ENCODE data around the gene DNAAF1.
"Not testable (repeated sequence)": the region's sequence is repeated elsewhere in the genome, so short reads cannot be mapped to it uniquely, and the experiment has no call there.

DNAAF1 gene

DNA sequence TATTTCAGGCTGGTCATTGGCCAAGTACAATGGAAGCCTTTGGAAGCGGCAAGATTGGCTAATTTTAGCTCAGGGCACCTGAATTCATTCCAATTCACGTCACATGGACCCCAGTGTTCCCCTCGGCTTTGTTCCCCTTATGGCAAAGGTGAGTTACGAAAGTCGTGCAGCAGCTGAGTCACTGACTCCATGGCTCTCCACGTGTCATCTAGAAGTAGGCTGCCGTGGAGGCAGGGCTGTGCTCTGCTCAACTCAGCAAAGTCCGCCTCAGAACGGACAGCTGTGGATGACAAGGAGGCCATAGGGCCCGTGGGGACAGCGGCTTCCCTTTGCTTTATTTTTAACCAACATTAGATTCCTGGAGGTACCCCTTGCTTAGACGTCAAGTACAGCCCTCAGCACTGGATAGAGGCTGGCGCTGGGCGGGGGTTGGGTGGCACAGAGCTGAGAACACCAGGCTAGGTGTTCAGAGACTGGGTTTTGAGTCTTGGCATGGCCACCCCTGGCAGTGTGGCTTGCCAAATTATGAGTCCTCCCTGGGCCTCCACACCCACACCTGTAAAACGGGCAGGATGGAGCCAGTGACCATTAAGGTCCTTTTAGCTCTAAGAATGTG, 69.5 kb downstream of the DNAAF1 start:
- no peak for FAIRE-seq

DNA sequence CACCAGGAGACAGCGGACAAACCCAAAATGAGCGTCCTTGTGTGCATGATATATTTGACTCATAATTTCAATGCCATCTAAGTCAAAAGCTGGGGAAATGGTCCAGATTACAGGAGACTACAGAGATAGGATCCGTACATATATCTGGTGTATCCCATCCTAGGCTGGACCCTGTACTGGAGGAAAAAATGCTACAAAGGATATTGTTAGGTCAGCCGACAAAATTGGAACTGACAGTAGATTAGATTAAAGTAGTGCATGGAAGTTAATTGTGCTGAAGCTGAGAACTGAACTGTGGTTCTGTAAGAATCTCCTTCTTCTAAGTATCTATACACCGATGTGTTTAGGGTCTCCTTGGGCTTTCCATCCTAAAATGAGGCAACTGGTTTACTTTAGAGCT, 70.4 kb downstream of the DNAAF1 start:
- no peak for FAIRE-seq

DNA sequence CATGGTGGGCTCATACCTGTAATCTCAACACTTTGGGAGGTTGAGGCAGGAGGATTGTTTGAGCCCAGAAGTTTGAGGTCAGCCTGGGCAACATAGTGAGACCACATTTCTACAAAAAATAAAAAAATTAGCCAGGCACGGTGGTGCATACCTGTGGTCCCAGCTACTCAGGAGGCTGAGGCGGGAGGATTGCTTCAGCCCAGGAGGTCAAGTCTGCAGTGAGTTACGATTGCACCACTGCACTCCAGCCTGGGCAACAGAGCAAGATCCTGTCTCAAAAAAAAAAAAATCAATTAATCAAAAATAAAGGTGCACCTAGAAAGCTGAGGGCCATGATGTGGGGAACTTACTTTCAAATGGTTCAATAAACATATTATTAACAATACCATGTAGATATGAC, 71.0 kb downstream of the DNAAF1 start:
- not testable (repeated sequence) for FAIRE-seq

DNA sequence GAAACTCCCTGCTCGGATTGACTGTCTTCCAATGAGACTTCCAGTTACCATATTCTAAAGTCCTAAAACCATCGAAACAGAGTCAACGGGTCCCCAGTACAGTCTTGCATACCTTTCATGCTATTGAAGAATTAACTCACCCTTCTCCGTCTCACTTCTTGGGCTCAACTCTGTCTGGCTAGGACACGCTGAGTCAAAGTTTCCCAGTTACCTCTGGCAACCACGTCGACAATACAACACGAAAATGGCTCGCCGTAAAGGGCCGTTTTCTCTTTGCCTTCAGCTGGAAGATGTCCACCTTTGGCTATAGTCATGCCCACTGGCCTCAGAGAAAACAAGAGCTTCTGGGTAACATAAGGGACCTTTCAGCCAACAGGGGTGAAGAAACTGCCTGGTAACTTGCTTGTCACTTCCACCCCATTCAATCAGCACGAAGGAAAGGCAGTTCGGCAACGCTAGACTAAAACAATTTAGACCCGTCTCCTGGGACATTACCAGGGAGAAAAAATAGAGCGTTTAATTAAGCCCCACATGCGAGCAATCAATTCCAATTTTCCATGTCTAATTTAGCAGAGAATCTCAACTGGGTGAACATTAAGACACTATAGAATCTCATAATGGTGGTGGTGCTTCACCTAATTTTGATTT, 73.2 kb downstream of the DNAAF1 start:
- FAIRE-seq: no peak

DNA sequence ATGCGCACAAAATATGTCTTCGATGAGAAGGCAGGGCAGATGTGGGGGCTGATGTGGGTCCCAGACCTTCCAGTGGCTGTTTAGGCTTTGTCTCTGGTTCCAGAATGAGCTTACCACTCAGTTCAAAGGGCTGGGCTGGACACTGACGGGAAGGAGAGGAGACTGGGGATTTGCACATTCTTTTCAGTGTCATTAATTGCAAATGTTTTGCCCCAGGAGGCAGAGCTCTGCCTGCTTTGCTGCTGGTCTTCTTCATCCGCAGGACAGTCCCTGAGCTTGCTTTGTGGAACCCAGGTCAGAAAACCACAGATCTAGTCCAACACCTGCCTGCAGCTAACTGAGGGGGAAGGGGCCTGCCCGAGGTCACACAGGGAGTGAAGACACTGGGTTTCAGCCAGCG, 73.8 kb downstream of the DNAAF1 start:
- FAIRE-seq: no peak

DNA sequence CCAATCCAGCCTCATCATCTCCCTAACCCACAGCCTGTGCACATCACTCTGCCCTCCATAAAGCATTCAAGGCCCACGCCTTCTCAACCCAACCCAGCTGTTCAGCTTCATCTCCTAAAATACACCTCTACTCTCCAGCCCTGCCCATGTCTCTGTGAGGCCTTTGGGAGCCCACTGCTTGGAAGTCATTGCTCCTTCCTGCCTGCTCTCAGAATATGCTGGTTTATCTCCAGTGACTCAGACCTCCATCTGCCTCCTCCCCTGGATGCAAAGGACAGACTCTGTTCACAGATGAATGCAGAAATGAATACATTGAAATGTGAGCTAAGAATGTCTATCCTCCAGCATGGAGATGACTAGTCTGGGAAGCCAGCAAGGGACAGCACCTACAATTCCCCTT, 75.7 kb downstream of the DNAAF1 start:
- FAIRE-seq: no peak

DNA sequence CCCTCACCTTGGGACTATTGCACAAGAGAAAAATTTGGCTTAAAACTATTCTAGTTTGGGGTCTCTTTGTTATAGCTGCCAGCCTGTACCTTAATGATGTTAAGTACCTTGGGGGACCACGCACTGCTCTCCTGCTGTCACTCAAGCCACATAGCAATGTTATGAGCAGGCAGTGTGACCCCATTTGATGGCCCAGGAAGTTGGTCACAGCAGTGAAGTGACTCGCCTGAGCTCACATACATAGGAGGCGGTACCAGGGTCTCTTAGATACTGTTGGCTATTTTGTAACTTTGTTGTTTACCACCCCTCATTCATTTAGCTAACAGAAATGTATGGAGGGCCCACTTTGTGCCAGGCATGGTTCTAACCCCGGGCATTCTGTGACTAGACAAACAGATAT, 78.3 kb downstream of the DNAAF1 start:
- FAIRE-seq: no peak

DNA sequence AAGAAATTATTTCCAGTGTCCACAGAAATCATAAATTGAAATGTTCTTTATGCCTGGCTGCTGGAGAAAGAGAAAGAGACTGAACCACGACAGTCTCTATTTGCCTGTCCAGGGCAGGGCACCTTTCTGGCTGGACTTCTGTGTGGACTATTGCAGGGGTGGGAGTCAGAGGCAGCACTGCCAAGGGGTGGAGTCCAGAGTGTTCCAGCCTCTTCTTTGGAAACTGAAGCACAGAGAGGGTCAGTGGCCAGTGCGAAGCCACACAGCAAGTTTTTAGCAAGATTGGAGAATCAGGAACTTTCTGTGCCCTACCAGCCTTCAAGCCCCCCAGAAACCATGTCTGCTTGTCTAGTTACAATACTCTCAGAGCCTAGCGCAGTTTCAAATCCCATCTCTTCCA, 79.4 kb downstream of the DNAAF1 start:
- no peak for FAIRE-seq

DNA sequence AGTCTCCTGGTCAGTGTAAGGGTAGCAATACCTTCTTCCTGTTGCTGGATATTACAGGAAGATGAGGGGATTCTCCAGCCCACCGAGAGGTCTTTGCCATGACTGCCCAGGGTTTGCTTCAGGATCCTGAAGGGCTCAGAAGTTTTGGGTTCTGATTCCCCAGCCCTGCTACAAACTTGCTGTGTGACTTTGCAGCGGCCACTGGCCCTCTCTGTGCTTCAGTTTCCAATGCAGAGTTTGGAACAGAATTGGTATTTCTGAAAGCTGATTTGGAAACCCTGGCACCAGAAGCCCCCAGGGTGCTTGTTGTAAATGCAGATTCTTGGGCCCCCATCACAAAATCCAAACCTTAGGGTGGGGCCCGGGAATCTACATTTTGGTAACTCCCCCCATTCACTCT, 80.0 kb downstream of the DNAAF1 start:
- FAIRE-seq: no peak

DNA sequence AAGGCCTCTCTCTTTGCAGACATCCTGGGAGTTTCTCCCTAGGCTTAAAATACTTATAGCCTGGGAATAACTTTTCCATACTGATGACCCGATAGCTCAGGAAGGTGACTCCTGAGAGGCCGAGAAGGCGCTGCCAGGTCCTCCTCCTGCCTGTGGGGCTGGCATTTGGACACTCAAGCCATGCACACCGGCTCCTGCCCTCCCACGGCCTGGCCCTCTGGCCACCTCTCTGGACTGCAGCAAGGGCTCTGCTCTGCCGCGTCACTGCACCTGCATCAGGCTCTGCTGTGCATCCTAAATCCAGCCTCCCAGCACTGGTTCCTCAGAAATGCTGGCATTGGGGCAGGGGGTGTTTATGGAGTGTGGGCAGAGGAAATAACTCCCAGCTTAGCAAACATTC, 80.5 kb downstream of the DNAAF1 start:
- FAIRE-seq: no peak

DNA sequence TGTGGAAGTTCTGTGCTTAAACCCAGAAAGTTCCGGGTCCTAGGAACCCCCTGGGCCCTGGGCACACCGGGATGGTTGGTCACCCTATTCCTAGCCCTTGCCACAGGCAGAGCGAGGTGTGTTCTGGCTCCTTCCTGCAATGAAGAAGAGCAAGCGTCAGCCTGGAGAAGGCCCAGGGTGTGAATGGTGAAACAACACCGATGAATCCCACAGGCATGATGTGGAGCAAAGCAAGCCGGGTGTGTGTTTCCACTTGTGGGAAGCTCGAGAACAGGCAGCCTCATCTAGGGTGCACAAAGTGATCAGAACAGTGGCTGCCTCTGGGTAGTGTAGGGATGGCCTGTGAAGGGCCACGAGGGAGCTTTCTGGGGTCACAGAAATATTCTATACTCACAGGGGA, 80.9 kb downstream of the DNAAF1 start:
- no peak for FAIRE-seq

Data from G401.6 (cell line).